K562 (cell line): ENCODE measurements around the gene PKLR.

Source experiments
- CBFB ChIP-seq: sonication (generic); formaldehyde crosslinking; IDR thresholded peaks from 2 replicates; pipeline ENCODE4 v1.4.0; 2020; ENCODE audit warnings: mild to moderate bottlenecking, missing genetic modification reagents
- CTCF ChIP-seq, 3 experiments: IDR thresholded peaks in 2 of 3; conservative IDR thresholded peaks in 1 of 3; 2 replicates each; pipeline ENCODE4 v1.5.1; 2011 to 2012; ENCODE audit warnings: low read length in 3 of 3, mild to moderate bottlenecking in 3 of 3, control low read depth in 2 of 3, improper control_type of control experiment in 1 of 3, inconsistent platforms in 1 of 3, low read depth in 1 of 3, mixed read lengths in 1 of 3, moderate library complexity in 1 of 3; ENCODE audit not compliant: insufficient read depth in 2 of 3
- CXXC5 ChIP-seq: fragments of 250-450 bp; sonication (Bioruptor Pico); IDR thresholded peaks from 2 replicates; pipeline ENCODE4 v1.8.0; 2022; ENCODE audit warnings: inconsistent platforms, mild to moderate bottlenecking, moderate library complexity
- EZH2 ChIP-seq: IDR thresholded peaks from 2 replicates; pipeline ENCODE4 v1.6.1; 2012; ENCODE audit warnings: low read depth, mild to moderate bottlenecking, inconsistent platforms, low read length, borderline replicate concordance
- GATAD2A ChIP-seq: fragments of 450-650 bp; IDR thresholded peaks from 2 replicates; pipeline ENCODE4 v1.6.1; 2017
- PHF8 ChIP-seq: fragments of 200-600 bp; sonication (generic); IDR thresholded peaks from 2 replicates; pipeline ENCODE4 v1.6.1; 2012; ENCODE audit warnings: mixed run types, mild to moderate bottlenecking, inconsistent platforms, low read length, moderate library complexity, borderline replicate concordance
- POLR2AphosphoS5 ChIP-seq: IDR thresholded peaks from 2 replicates; pipeline ENCODE4 v1.6.1; 2011; ENCODE audit warnings: mild to moderate bottlenecking, low read depth, low read length, moderate library complexity; ENCODE audit not compliant: control insufficient read depth, insufficient read depth
- SREBF2 ChIP-seq: sonication (generic); formaldehyde crosslinking; IDR thresholded peaks from 2 replicates; pipeline ENCODE4 v1.4.0; 2020; ENCODE audit warnings: mild to moderate bottlenecking, missing genetic modification reagents
- TF ChIP-seq, protein P1 (sequence below): sonication (generic); formaldehyde crosslinking; IDR thresholded peaks from 2 replicates; pipeline ENCODE4 v1.8.0; 2022; ENCODE audit warnings: missing genetic modification reagents, mild to moderate bottlenecking, borderline replicate concordance
- TF ChIP-seq, protein P2 (sequence below): sonication (generic); formaldehyde crosslinking; IDR thresholded peaks from 2 replicates; pipeline ENCODE4 v1.4.0; 2020; ENCODE audit warnings: mild to moderate bottlenecking, missing genetic modification reagents

GRCh38 chr1:155282488-155283091 lies 18.6 kb downstream of the PKLR start:
- TF ChIP-seq GATAD2A (no peak), CTCF (IDR thresholded peaks at IDR 0.05 in 2 of 3, conservative IDR thresholded peaks at IDR 0.05 in 1 of 3; ENCODE audit: insufficient read depth in 2 of 3, low read depth in 1 of 3, low read length in 3 of 3) (no peak), POLR2AphosphoS5 (no peak), PHF8 (no peak), CXXC5 (CRISPR knock-in tag) (no peak), CBFB (no peak), EZH2 (no peak), SREBF2 (CRISPR knock-in tag) (no peak)
- TF ChIP-seq, protein P1, sequence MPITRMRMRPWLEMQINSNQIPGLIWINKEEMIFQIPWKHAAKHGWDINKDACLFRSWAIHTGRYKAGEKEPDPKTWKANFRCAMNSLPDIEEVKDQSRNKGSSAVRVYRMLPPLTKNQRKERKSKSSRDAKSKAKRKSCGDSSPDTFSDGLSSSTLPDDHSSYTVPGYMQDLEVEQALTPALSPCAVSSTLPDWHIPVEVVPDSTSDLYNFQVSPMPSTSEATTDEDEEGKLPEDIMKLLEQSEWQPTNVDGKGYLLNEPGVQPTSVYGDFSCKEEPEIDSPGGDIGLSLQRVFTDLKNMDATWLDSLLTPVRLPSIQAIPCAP, result no peak
- TF ChIP-seq, protein P2, sequence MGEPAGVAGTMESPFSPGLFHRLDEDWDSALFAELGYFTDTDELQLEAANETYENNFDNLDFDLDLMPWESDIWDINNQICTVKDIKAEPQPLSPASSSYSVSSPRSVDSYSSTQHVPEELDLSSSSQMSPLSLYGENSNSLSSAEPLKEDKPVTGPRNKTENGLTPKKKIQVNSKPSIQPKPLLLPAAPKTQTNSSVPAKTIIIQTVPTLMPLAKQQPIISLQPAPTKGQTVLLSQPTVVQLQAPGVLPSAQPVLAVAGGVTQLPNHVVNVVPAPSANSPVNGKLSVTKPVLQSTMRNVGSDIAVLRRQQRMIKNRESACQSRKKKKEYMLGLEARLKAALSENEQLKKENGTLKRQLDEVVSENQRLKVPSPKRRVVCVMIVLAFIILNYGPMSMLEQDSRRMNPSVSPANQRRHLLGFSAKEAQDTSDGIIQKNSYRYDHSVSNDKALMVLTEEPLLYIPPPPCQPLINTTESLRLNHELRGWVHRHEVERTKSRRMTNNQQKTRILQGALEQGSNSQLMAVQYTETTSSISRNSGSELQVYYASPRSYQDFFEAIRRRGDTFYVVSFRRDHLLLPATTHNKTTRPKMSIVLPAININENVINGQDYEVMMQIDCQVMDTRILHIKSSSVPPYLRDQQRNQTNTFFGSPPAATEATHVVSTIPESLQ (CRISPR knock-in tag), result no peak
